IPS DF 4.7 (cell line): ENCODE measurements around the gene PRPH2.
"Not testable (repeated sequence)": the region's sequence is repeated elsewhere in the genome, so short reads cannot be mapped to it uniquely, and the experiment has no call there.

Experiments used
- DNase-seq: peaks from one replicate; pipeline ENCODE4 v3.0.0-alpha.2; 2013; ENCODE audit warnings: low spot score; ENCODE audit errors: extremely low read depth

PRPH2 gene

DNA sequence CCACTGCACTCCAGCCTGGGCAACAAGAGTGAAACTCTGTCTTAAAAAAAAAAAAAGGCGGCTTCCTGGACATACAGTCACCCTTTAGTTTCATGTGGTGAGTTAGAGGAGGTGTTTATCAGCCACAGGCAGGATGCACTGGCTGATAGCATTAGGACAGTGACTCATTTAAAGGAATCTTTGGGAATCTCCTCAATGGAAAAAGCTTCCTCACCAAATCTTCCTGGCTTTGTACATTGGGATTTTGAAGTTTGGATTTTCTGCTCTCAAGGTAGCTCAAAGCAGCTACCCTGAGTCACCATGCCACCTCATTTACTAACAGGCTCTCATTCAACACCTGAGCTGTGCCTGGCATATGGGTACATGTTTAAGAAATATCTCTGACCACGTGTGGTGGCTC, 20.2 kb downstream of the PRPH2 start:
- no peak for DNase-seq

DNA sequence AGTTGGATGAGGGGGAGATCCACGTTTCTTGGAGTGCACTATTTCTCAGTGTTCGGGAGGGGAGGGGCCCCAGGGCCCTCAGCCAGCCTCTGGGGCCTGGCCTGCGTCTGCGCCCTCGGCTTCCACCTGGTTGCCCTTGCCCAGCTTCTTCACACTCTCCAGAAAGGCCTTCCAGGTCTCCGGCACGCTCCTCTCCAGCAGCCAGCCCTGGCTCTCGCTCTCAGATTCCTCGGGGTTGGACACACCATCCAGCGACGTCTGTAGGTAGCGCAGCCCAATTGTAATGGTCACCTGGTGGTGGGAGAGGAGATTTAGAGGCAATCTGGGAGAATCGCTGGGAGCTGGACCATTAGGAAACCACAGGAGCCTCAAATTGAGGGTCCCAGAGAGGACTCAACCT, 24.2 kb downstream of the PRPH2 start:
- DNase-seq: no peak

DNA sequence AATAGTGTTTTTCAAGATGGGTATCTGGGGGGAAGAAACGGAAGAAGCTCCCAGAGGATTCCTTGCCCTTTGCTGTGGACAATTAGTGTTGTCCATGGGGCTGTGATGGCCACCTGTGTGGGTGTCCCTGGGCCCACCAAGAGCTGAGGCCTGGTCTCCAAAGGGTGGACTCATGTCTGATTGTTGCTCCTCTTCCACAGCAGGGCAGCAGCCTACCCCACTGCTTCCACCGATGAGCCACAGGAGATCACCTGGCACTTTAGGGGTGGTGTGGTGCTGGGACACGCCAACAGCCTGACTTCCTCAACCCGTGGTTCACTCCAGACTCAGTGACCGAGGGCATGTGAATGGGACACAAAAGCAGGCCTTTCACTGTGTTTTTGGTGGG, 25.1 kb downstream of the PRPH2 start:
- no peak for DNase-seq

DNA sequence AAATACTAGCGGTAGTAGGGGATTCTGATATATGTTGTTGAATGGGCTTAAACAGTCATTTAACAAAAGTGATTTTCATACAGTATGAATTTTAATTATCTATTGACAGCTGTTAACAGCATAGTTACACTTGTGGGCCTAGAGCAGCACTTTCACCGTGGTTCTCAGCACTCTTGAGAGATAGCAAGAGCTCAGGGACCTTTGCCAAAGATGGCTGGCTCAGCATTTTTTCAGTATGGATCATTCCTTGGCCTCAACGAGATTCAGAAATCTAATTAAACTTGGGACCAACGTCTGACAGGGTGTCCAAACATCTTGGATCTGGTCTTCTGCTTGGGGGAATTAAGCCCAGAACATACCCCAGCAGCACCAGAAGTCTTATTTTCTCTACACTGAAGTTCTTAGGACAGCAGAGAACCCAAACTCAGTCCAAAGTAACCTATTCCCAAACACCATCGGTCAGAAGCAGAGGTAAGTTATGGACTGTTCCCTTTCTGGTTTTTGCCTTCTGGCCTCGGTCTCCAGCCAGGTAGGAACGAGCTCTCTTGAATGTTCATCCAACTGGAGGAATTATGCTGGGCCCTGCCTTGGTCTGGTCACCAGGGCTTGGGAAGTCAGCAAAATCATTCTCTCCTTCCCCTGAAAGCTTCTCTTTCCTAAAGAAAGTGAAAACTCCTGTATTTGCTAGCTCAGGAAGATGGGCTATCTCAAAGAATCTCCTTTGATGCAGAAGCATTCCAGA, 25.7 kb downstream of the PRPH2 start:
- DNase-seq: no peak

DNA sequence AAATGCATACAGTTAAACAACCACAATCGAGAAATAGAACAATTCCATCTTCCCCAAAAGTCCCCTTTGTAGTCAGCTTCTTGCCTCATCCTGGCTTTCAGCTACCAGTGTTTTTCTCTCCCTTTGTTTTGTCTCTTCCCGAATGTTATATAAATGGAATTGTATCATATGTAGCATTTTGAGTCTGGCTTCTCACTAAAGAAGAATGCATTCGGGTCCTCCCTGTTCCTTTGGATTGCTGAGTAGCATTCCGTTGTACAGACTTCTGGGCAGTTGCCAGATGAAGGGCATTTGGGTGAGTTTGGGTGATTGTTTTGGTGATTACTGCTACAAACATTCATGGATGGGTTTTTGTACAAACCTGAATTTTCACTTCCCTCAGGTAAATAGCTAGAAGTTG, 27.8 kb downstream of the PRPH2 start:
- DNase-seq: no peak

DNA sequence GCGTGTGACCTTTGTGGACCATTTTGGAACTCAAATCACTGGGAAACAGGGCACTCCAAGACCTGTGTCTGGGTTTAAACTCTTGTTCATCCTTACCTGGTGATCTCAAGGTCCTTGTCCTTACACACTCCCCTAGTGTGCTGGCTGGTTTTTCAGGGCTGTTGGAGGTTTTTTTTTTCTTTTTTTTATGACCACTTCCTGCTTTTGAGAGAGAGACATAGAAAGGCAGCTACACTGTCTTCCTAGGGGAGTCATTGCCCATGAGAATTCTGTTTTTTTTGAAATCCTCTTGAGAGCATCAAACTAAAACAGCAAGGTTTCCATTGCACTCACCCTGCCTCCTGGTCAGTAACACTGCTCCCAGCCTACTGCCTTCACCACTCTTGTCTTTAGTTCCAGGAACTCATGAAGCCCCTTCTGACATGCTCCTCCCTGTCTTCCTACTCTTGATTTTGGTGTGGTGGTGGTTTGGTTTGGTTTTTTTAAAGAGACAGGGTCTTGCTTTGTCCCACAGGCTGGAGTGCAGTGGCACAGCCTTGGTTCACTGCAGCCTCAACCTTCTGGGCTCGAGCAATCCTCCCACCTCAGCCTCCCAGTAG, 28.6 kb downstream of the PRPH2 start:
- DNase-seq: no peak

DNA sequence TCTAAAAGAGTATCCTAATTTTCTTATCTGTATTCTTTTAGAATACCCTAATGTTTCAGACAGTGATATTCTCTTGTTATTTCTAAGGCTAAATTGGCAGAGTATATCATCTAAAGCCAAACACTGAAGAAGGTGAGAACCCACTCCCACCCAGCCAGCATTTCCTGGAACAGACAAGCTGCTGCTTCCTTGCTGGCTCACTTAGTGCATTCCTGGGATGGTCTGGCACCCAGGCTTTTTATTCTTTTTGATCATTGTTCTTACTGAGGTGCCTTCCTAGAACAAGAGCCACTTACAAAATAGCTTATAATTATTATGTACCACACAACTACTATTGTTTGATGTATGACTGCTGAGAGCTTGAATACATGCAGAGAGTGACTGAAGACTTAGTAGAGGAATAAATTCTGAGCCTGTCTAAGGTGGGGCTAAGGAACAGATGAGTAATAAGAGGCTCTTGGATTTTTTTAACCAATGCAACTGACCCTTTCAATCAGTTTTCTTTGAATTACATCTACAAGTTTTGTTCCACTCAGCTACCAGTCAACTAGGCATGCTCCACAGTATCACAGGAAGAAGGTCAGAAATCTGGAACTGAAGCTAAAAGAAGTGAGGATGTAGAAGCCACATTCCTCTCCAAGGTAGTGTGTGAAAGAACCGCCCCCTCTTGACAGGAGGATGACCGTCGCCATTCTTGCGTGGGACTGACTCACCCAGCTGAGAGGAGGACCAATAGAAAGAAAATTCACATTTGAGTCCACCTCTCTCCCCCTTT, 30.1 kb downstream of the PRPH2 start:
- DNase-seq: no peak

DNA sequence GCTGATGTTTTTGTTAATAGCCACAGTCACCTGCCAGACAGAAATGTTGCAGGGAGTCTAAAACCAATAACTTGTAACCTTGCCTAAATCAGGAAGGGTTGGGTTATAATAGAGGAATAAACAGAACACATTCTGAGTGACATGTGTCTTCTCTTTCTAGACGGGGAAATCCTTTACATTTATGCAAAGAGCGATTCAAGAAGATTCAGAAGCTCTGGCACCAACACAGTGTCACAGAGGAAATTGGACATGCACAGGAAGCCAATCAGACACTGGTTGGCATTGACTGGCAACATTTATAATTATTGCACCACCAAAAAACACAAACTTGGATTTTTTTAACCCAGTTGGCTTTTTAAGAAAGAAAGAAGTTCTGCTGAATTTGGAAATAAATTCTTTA, 31.5 kb downstream of the PRPH2 start:
- DNase-seq: no peak

DNA sequence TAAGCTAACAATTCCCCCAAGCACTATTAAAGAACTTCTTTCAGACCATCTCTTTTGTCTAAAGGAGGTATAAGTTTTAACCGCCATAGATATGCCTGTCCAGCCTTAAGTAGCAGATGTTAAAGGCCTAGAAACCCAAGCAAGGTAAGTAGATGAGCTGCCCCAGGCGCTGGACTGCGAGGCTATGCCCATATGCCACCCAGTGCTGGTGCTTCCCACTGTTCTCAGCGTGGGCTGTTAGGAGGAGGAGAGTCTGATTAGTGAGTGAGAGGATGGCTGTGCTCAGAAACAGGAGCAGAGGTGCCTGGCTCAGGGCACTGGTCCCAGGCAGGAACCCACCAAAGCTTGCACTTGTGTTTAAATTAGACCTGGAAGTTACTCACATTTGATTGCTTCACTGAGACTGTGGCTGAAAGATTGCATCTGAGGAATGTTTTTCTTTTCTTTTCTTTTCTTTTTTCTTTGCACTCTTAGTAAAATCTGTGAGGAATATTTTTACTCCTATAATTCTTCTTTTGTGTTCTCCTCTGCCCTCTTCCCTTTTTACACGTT, 32.2 kb downstream of the PRPH2 start:
- no peak for DNase-seq

DNA sequence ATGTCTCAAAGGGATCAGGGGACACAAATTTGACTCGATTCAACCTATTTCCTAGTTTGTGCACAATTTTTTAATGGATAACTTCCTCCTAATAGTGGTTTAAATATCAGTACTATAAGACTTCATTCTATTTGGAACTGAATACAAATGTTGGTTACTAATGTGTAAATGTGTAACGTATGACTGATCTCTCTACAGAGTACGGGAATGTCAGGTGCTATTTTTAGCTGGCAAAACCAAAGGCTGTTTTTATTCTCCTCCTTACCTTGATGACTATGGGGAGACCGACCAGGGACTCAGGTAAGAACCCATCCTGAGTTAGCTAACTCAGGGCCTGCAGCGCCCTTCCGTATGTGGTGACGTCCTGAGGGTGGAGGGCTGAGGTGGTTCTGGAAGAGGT, 33.0 kb downstream of the PRPH2 start:
- no peak for DNase-seq

DNA sequence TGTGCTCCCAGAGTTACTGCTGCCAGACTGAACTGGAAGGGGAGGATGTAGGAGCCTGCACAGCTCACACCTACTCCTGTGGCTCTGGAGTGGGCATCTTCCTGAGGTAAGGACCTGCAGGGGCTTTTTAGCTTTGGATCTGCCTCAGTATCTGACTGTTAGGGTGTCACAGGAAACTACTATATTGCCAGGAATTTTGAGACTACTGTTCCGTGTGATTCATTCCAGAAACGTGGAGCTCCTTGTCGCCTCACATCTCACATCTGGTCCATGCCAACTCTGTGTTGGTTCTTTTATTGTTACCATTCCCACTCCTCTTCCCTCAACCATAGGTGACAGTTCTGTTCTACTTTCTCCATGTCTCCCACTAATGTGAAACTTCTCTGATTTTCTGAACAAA, 34.1 kb downstream of the PRPH2 start:
- DNase-seq: no peak

DNA sequence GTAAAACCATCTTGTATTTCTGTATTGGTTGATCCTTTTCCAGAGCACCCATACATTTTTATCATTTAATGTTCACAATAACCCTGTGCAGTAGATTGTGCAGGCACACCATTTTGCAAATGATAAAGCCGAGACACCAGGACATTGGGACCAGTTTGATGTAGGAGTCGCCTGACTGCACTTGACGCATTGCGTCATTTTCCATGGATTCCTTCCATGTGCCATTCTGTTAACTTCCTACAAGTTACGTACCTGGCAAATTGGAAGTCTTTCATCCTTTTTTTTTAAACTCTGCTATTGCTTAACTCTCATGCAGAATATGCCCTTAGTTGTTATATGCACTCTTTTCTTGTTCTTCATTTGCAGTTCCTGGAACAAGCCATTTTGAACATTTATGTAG, 43.0 kb downstream of the PRPH2 start:
- DNase-seq: no peak

DNA sequence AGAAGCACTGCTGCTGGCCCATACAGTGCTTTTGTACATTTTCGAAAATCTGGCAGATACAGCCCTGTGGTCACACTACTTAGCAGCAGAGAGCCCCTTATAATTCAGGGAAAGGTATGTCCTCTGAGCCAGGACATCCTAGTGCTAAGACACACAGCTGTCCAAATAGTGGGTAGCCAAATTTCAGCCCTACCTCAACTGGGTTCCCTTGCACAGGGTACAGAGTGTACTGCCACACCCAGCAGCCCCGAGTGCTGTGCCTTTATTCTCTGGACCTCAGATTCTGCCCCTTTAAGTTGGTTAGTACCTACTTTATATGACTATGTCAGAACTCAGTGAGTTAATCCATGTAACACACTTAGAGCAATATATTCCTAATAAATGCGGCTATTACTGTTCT, 47.6 kb downstream of the PRPH2 start:
- DNase-seq: no peak

DNA sequence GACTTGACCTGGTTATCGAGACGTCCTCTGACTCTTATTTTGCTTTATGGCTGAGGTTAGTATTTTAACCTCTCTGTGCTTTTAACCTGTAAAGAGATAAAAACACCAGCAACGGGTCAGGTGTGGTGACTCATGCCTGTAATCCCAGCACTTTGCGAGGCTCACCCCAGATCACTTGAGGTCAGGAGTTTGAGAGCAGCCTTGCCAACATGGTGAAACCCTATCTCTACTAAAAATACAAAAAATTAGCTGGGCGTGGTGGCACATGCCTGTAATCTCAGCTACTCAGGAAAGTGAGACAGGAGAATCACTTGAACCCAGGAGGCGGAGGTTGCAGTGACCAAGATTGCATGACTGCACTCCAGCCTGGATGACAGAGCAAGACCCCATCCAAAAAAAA, 48.0 kb downstream of the PRPH2 start:
- not testable (repeated sequence) for DNase-seq

DNA sequence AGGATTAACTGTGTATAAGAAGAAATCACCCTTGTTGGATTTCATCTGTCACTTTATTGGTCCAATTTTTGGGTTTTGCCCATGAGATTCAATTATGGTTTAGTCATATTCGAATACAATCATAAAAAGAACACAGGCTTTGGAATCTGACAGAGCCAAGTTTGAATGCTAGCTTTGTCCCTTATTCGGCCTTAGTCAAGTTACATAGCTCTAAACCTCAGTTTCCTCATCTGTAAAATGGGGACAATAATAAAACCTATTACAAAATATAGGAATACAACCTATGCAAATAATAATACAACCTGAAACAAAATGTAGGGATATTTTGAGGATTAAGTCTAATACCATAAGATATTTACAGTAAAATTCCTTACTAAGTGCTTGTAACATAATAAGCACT, 57.7 kb downstream of the PRPH2 start:
- no peak for DNase-seq

DNA sequence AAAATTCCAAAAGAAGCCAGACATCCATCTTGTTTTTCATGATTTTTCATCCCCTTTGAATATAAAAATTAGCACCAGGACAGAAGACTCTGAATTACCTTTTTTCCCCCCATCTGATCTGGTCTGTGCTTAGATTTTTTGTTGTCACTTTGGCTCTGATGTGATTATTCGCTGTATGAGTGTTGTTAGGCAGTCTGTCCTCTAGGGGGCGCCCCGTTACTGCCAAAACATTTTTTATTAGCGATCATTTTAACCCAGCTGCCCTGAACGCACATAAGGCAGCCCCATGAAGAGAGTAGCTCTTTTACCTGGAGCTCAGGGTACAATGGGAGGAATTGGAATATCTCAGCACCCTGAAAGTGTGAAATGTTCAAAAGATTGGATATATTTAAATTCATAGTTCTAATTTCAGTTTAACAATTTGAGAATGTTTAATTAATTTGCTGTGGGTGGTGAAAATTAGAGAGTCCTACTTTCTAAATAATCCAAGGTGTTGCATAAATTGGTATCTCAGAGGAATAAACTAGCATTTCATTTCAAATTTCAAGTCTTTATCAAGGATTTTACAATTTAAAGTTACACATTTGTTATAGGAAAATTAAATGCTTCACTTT, 60.8 kb downstream of the PRPH2 start:
- peak; percentile 9 for DNase-seq

DNA sequence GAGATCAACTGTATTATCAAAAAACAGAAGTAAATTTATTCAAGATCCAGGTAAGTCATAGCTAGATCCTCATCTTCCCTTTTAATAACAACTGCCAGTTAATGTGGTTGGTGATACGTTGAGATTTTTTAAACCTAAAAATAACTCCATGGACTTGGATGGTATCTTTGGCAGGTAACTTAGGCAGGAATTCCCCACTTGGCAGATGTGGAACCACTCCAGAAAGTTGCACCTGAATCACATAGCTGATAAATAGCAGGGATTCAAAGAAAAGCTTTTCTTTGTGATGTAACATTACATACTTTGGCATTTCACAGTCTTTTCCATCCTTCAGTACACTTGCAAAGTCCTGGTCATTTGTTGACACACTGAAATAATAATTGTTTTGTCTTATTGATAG, 62.6 kb downstream of the PRPH2 start:
- DNase-seq: no peak

DNA sequence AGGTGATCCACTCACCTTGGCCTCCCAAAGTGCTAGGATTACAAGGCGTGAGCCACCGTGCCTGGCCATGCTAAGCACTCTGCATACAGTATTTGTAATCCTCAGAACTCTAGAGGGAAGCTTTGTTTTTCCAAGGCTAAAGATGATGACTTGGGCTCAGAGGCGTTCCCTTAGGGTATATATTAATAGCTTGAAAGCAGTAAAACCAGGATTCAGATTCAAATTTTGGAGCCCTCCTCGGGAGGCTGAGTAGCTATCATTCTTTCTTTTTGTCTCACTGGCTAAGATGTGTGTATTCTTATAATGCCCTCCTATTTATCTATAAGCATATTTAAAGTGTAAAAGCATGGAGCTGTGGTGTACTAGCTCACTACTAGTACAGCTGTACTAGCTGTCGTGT, 68.5 kb downstream of the PRPH2 start:
- no peak for DNase-seq

DNA sequence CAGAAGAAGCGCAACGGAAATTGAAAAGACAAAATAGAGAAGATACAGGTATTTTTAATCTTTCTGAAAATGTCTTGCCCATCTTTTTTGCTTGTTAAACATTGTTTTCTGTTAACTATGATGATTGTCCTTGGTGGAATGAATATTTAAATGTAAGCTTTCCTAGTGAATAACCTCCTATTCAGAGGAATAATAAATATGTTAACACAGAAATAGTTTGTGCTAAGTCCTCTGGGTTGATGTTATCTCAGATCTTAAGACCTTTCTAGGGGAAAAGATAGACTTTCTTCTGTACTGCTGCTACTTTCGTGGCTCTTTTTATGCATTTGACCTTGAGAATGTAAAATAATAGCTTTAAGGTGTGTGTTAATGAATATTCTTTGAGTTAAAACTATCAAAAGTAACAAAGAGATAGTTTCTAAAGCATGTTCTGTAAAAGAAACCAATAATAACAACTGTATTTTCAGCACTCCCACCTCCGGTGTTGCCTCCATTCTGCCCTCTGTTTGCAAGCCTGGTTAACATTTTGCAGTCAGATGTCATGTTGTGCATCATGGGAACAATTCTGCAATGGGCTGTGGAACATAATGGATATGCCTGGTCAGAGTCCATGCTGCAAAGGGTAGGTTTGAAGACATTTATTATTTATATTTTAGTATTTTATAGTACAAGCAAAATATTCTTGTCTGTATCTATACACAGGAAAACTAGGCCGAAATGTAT, 70.2 kb downstream of the PRPH2 start:
- no peak for DNase-seq
